Fibroblast of the aortic adventitia (primary cell): Measurements from ENCODE around the gene ABLIM2. TPM values are rescaled to one million over a fixed set of nuclear protein-coding genes. Genes with fewer than 3 reads are reported as not detected.

ENCODE experiments used
- DNase-seq: peaks from one replicate; pipeline ENCODE4 v3.0.0-alpha.2; 2010; ENCODE audit warnings: low read depth
- H3K4me3 ChIP-seq: 2 replicates; pipeline ENCODE4 v1.5.1; 2011; ENCODE audit warnings: low read depth, mild to moderate bottlenecking, control low read depth, low read length, moderate library complexity
- CTCF ChIP-seq: IDR thresholded peaks from 2 replicates; pipeline ENCODE4 v1.5.1; 2011; ENCODE audit warnings: mild to moderate bottlenecking, low read length, control low read depth, inconsistent platforms; ENCODE audit not compliant: insufficient read depth
- total RNA-seq: library from RNA; depleted of rRNA; stranded (reverse); fragments of >200 nt; gene quantifications from 2 replicates; pipeline ENCODE4 v1.2.3, GENCODE V29; 2012; ENCODE audit warnings: low replicate concordance

The ABLIM2 gene
- total RNA-seq, 1 donor: under 0.01 TPM

- H3K4me3 ChIP-seq: no peak overlapping the region
- TF ChIP-seq CTCF: no peak
- DNase-seq: no peak
These were observed 155.9 kb downstream of the ABLIM2 start for GRCh38 chr4:8002525-8003309.

- no peak overlapping the region for H3K4me3 ChIP-seq
- DNase-seq: no peak
- no peak for TF ChIP-seq CTCF
These were observed 156.9 kb downstream of the ABLIM2 start for GRCh38 chr4:8001564-8002355.

GRCh38 chr4:8000721-8001491, 157.7 kb downstream of the ABLIM2 start:
- no peak for TF ChIP-seq CTCF
- no peak overlapping the region for H3K4me3 ChIP-seq
- DNase-seq: no peak

GRCh38 chr4:8000247-8000646, 158.4 kb downstream of the ABLIM2 start:
- no peak for DNase-seq

GRCh38 chr4:7999695-8000094, 158.9 kb downstream of the ABLIM2 start:
- no peak for DNase-seq
- no peak overlapping the region for H3K4me3 ChIP-seq
- no peak for TF ChIP-seq CTCF

More at GRCh38 chr4:8000247-8000646, 158.4 kb downstream of the ABLIM2 start:
- H3K4me3 ChIP-seq: no peak overlapping the region
- no peak for TF ChIP-seq CTCF

- H3K4me3 ChIP-seq: no peak overlapping the region
- no peak for TF ChIP-seq CTCF
- no peak for DNase-seq
These were observed 159.3 kb downstream of the ABLIM2 start for GRCh38 chr4:7999279-7999678.
